Lung (tissue), 12 donors: ENCODE measurements around the gene RGS1. TPM values are rescaled to one million over a fixed set of nuclear protein-coding genes. Genes with fewer than 3 reads are reported as not detected.

Source experiments
- ATAC-seq: fragments of 200-7000 bp; cut with Tn5 transposase; one replicate; pipeline ENCODE4 v1.9.1; 2020; ENCODE audit warnings: moderate number of reproducible peaks; ENCODE audit not compliant: insufficient read depth, low FRiP score
- DNase-seq, 3 donors: peaks; one replicate each; pipeline ENCODE4 v3.0.0-alpha.2; 2013 to 2017
- H3K27ac ChIP-seq, 2 donors: one replicate each; pipeline ENCODE4 v1.5.1; 2013; ENCODE audit warnings: mild to moderate bottlenecking in 2 of 2, moderate library complexity in 2 of 2, control low read depth in 1 of 2, inconsistent platforms in 1 of 2, low read depth in 1 of 2, low read length in 1 of 2
- H3K27me3 ChIP-seq, 3 donors: one replicate each; pipeline ENCODE4 v1.5.1; 2013; ENCODE audit warnings: low read length in 2 of 3; ENCODE audit not compliant: control insufficient read depth in 3 of 3, insufficient read depth in 3 of 3
- H3K36me3 ChIP-seq, 4 donors: one replicate each; pipeline ENCODE4 v1.5.1; 2013; ENCODE audit warnings: low read length in 4 of 4, mild to moderate bottlenecking in 1 of 4, moderate library complexity in 1 of 4; ENCODE audit not compliant: control insufficient read depth in 4 of 4, insufficient read depth in 4 of 4
- H3K4me1 ChIP-seq, 5 donors: one replicate each; pipeline ENCODE4 v1.5.1; 2013; ENCODE audit warnings: low read length in 5 of 5, mild to moderate bottlenecking in 2 of 5, moderate library complexity in 1 of 5; ENCODE audit not compliant: control insufficient read depth in 5 of 5, insufficient read depth in 5 of 5
- H3K4me3 ChIP-seq: one replicate; pipeline ENCODE4 v1.5.1; 2013; ENCODE audit warnings: mild to moderate bottlenecking, control low read depth, moderate library complexity
- H3K9ac ChIP-seq, 2 donors: one replicate each; pipeline ENCODE4 v1.5.1; 2013; ENCODE audit warnings: low read length in 2 of 2, control low read depth in 1 of 2; ENCODE audit not compliant: insufficient read depth in 1 of 2
- H3K9me3 ChIP-seq, 4 donors: one replicate each; pipeline ENCODE4 v1.5.1; 2013; ENCODE audit warnings: low read length in 3 of 4, mild to moderate bottlenecking in 1 of 4, moderate library complexity in 1 of 4; ENCODE audit not compliant: control insufficient read depth in 4 of 4, insufficient read depth in 3 of 4
- CTCF ChIP-seq: IDR thresholded peaks from 2 replicates; pipeline ENCODE4 v1.5.1; 2012; ENCODE audit warnings: mild to moderate bottlenecking; ENCODE audit errors: control extremely low read depth, extremely low read depth
- WGBS, 2 donors: extraction: QIAGEN DNeasy Blood & Tissue Kit; methylation state at CpG; one replicate each; pipeline ENCODE4 v1.1.7; 2013; 5-methylcytosine and 5-hydroxymethylcytosine counted together
- polyA plus RNA-seq, 2 donors: library from polyadenylated mRNA; stranded (reverse); fragments of 200-250 nt; gene quantifications; one replicate each; pipeline ENCODE4 v1.2.1, GENCODE V29; 2013
- total RNA-seq, 2 donors: library from RNA; depleted of rRNA in 1 of 2; stranded (reverse); fragments of >200 nt in 1 of 2; gene quantifications; one replicate each; pipeline ENCODE4 v1.2.1, GENCODE V29; 2014 to 2021
- donor health status: control.
- donor health status: control.
- donor health status: Bipolar disorder and iron deficiency.
- donor health status: healthy.
- donor health status: DM: yes; HTN: yes; CAD: no.

Gene RGS1
- total and polyA plus RNA-seq, 4 donors = 7.3 to 86.6 (median 21.0) TPM

DNA sequence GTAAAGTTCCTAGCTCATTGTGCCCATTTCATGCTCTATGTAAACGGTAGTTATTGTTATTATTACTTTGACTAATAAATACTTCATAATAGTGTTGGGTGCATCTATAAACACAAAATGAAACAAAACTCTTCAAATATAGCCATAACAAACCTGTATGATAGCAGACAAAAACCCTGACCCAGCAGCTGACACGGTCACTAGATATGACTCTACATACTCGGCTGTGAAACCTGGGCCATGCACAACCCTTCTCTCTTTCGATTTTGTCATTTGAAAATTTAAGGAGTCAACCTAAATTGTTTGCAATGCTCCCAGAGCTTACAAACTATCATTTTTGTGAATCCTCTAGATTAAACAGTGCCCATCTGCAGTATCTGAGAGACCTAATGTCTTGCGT, 52.3 kb downstream of the RGS1 start:
- DNase-seq (no peak), ATAC-seq (no peak)
- peaks cover 0 to 60% (median 28%) of the 10 kb centered on the region in 5 donors for H3K4me1 ChIP-seq
- H3K27me3 ChIP-seq = no peaks in the 10 kb centered on the region
- no peak overlapping the region for H3K9ac ChIP-seq
- 93 to 96% methylated on average over 5 of the region's 5 CpGs for WGBS, 2 donors
- H3K36me3 ChIP-seq = no peaks in the 10 kb centered on the region
- no peaks in the 10 kb centered on the region for H3K9me3 ChIP-seq
- H3K4me3 ChIP-seq = no peak overlapping the region
- TF ChIP-seq CTCF = no peak
- H3K27ac ChIP-seq = no peak overlapping the region

DNA sequence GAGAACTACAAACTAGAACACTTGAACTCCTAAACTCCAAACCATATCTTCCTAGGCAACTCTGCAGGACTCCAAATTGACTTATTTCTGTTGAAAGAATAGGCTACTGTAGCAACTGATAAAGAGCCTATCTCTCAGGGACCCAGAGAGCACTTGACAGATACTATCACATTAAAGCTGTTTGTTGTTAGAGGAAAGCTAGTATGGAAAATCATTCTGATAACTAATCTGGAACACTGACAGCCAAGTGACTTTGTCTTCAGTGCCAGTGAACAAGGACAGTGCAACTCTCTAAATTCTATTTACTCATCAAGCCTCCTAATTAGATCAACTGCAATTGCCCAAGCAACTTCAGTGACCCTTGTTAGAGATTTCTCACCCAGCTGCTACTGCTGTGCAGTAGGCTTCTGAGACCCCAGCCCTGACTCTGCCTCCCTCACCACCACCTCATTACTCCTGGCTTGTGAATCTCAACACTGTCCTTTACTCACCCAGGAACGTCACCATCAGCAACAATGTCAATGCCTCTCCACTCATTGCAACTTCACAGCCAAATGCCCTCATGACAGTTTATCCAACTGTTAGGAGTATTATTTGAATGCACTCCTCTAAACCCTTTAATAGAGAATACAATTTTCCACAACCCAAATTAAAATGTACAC, 53.0 kb downstream of the RGS1 start:
- no peak for TF ChIP-seq CTCF
- no peak overlapping the region for H3K4me3 ChIP-seq
- 87 to 88% methylated on average over 1 of the region's 1 CpG for WGBS, 2 donors
- H3K36me3 ChIP-seq = no peaks in the 10 kb centered on the region
- no peak overlapping the region for H3K9ac ChIP-seq
- H3K4me1 ChIP-seq = peaks cover 0 to 66% (median 28%) of the 10 kb centered on the region in 5 donors
- no peaks in the 10 kb centered on the region for H3K27me3 ChIP-seq
- ATAC-seq (no peak), DNase-seq (peak in 2 of 3 donors; percentile 27 to 40)
- no peak overlapping the region for H3K27ac ChIP-seq
- no peaks in the 10 kb centered on the region for H3K9me3 ChIP-seq

DNA sequence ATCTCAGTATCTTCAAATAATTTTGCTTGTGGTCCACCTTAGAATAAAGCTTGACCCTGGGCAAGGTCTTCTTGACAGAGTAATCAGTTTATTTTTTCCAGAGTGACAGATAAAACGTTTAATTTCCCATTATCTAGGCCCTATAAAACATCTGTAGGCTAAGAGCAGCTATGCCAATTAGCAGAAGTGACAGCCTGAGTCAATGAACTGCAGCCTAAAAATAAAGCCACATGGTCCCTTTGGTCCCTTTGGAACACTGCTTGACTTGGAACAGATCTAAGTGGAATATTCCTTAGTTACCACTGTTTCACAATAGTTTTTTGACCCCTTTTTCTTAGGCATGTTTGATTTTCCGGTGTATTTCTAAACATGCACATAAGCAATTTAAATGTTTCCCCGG, 54.0 kb downstream of the RGS1 start:
- ATAC-seq (no peak), DNase-seq (peak in 2 of 3 donors; percentile 74 to 81)
- H3K9ac ChIP-seq = no peak overlapping the region
- no peaks in the 10 kb centered on the region for H3K27me3 ChIP-seq
- H3K36me3 ChIP-seq = no peaks in the 10 kb centered on the region
- no peak for TF ChIP-seq CTCF
- 72 to 86% methylated on average over 3 of the region's 3 CpGs for WGBS, 2 donors
- H3K27ac ChIP-seq = no peak overlapping the region
- no peaks in the 10 kb centered on the region for H3K9me3 ChIP-seq
- peaks cover 0 to 77% (median 35%) of the 10 kb centered on the region in 5 donors for H3K4me1 ChIP-seq
- no peak overlapping the region for H3K4me3 ChIP-seq

Other genes with a start within 250 kb of the RGS1 start
- gene RGS13, start 60.4 kb downstream of the RGS1 start, total RNA-seq = 1 to 10 TPM in 1 of 2 donors, under 1 TPM in 1; 0.48 to 1.3 TPM
- gene RGS13, start 60.4 kb downstream of the RGS1 start, polyA plus RNA-seq = under 1 TPM; 0.14 to 0.53 TPM
- 10 to 100 TPM; 40.8 to 83.3 TPM for gene RGS2, start 233.3 kb downstream of the RGS1 start, total RNA-seq
- gene RGS2, start 233.3 kb downstream of the RGS1 start, polyA plus RNA-seq = 100 to 1,000 TPM in 1 of 2 donors, 10 to 100 TPM in 1; 36.4 to 111 TPM